Inflammatory macrophage treated with lipopolysaccharide for 1 hour (primary cell): ENCODE results near the gene ATP9A.

Experiments used
- DNase-seq, 2 donors: peaks; one replicate each; pipeline ENCODE4 v3.0.0-alpha.2; 2020 to 2022

ATP9A gene

DNA sequence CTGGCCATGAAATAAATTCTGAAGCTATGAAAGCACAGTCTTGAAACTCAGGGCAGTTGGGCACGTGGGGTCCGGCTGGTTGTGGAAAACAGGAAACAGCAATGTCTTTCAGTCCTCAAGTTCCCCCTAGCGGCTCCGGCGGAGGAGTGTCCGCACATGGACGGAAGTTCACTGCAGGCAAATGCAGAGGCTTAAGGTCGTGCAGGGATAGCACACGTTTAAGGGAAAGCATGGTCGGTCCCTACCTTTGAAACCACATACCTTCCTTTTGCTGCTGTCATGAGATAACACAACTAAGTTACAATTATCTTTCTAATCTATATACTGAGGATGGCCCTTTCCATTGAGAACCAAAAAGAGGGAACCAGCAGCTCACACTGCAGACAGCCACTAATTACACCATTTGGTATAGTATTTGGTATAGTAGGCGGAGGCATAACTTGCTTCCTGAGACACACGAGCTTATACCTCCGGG is 173.1 kb downstream of the ATP9A start:
- DNase-seq, result peak; percentile 77 to 91

DNA sequence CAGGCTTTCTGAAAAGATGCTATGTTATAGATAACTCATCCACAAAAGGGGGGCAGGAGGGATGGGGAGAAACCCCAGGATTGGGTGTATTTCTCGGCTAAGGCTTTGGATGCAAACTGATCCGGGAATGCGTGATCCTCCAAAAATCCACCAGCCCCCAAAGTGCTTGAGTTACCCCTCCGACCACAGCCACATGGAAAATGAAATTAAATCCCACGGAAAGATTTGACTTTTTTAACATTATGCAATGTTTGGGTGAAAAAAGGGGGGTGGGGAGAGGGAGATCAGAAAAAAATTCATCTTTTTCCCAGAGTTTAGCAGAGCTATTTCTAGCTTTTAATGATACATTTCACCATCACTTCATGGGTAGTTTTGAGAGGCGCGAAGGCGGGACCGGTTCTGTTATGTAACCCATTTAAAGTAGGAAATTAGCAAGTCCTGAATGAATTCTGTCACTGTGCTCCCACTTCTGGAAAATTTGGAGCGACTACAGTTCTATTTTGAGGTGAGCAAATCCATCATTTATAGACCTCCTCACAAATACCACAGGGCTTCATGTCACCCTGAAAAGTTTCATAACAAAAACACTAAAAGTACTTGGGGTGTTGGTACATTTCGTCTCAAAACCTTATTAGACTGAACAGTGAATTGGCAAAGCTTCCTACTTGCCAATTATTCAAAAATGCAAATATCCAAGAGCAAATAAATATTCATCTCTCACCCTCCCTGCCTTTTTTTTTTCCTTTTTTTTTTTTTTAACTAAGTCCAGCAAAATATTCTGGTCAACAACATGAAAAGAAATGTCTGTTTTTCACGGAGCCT is 173.7 kb downstream of the ATP9A start:
- DNase-seq, result peak; percentile 4 to 22

DNA sequence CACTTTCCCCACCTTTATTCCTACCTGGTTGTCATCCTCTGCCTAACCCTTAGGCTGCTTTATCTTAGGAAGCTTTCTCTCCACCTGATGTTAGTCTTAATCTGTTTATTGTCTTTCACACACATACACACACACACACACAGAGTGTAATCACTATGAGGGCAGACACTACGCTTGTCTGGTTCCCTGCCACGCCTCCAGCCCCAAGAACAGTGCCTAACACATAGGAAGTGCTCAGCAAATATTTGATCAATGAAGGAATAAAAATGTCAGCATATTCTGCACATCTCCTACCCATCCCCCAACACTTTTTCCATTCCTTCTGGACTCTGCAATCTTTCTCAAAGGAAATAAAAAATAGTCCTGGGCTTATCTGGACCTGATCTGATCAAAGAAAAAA is 174.6 kb downstream of the ATP9A start:
- DNase-seq, result no peak

DNA sequence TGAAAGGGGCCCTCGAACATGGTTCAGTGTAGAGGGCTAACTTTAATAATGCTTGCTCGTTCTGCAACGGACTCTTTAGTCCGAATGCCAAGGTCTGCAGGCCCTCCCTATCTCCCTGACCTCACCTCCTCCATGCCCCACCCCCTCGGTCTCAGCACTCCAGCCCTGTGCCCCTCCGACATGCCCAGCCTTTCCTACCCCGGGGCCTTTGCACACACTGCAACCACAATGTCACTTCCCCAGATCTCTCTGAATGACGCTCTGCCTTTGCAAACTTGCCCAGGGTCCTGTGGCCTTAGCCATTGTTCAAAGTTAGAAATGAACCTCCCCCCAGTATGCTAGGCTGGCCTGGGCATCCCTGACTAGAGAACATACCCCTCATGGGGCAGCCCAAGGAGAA is 175.6 kb downstream of the ATP9A start:
- DNase-seq, result no peak

DNA sequence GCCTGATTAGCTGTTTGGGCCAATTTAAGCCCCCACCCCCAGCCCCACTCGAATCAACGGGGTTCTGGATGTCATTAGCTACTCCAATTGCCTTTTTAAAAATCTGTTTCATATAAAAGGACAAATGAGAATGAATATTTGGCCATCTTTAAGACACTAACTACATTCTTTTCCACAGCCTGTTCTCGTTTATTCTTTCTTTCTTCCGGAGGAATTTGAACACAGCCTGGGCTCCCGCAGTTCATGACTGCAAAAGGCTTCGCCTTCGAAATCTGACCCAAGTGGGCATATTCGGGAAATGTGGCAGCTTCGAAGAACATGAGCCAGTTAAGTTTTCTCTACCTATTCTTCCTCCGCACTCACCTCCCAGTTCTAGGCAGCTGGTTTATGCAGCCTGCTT is 176.3 kb downstream of the ATP9A start:
- DNase-seq, result no peak

DNA sequence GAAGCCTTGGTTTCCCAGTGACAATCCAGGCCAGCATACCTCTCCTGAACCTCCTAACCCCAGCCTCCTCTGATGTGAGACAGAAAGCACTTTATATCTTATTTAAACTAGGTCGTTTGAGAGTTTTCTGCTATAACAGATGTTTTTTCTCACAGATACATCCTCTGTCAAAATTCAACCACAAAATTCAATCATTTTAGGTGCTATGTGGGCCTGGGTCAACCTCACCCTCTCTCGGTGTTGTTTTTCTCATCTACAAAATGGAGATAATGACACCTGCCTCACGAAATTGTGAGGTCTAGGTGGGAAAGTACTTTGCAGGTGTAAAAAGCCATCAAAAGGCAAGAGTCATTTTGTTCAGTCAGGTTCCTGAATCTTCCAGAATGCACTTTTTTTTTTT is 179.4 kb downstream of the ATP9A start:
- no peak for DNase-seq

DNA sequence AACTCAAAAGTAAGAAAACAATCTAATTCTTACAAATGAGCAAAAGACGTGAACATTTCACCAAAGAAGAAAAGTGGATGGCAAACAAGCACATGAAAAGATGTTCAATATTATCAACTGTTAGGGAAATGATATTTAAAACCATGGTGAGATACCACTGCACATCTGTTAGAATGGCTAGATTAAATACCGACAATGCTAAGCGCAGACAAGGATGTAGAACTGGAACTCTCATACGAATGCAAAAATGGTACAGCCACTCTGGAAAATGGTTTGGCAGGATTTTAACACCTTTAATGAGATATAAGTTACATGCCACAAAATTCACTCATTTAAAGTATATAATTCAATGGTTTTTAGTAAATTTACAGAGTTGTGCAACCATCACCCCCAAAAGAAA is 181.0 kb downstream of the ATP9A start:
- DNase-seq, result no peak

DNA sequence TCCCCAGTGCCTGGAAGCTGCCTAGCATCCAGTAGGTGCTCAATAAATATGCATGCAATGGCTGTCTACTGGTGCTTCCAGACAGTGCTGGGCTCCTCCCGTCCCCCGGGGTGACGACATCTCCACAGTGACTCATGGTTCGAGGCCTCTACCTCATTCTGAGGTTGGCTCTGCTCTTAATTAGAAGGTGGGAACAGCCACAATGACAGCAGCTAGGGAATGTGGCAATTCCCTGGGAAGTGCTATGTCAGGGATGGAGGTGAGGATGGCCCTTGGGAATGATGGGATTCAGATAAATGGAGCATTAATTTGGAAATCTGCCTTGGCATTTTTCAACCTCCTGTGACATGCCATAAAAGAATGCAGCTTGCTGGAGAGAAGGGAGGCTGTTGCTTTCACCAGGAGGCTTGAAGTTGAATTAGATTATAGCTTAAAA is 182.2 kb downstream of the ATP9A start:
- no peak for DNase-seq

DNA sequence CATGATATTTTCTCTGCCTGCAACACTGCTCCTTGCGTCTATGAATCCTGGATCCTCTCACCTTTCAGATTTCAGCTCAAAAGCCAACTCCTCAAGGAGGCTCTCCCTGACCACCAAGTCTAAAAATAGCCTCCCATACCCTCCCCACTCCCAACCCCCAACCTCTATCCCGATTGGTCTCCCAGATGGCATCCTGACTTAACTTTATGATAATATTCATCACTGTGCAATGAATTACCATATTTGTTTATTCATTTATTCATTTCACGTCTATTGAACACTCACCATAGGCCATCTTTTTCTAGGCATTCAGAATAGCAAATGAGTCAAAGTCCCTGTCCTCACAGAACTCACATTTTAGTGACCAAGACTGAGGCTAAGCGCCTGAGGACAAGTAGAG is 183.0 kb downstream of the ATP9A start:
- no peak for DNase-seq

DNA sequence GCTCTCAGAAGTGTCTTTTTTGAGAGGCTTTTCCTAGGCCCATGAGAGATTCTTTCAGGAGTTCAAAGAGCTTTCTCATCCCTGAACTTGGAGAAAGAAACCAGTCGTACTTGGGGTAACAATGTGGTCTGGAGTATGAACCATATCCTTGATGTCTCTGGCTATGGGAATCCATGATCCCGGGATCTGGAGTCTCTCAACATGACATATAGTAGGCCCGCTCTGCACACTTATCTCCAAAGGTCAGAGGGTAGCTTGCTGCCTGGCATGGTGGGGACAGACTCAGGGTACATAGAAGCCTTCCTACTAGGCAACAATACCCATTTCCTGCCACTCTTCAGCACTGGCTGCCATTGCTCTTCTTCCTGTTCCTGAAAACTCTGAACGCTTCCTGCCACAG is 183.5 kb downstream of the ATP9A start:
- no peak for DNase-seq

DNA sequence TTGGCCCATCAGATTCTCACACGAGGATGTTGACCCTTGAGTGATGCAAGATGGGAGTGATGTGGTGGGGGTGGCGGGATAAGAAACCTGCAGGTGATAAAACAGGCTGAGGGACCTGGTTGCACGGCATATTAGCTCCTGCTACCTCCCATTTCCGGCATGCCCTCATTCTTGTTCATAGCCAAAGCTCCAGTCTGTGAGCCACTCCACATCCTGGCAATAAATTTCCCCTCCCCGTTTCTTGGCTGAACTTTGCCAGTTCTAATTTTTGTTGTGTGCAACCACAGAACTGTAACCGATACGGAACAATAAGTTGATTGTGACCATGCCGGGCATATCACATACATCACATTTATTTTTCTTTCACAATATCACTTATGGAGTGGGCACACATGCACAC is 184.1 kb downstream of the ATP9A start:
- no peak for DNase-seq

DNA sequence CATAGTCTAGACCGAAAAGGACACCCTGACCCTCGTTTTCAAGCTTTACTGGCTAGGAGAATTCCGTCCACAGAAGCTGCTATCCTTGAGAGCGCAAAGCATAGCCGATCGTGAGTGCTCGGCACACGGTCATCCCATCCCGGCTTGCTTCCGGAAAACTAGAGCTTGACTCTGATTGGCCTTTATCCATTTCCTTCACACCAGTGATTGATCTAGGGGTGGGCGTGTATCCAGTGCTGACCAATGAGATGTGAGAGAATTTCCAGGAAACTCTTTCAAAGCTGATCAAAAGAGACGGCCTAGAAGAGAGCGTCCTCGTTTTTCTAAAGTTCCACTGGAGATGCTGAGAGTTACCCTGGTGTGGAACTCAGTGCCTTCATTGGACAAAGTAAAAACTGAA is 184.7 kb downstream of the ATP9A start:
- DNase-seq, result no peak

DNA sequence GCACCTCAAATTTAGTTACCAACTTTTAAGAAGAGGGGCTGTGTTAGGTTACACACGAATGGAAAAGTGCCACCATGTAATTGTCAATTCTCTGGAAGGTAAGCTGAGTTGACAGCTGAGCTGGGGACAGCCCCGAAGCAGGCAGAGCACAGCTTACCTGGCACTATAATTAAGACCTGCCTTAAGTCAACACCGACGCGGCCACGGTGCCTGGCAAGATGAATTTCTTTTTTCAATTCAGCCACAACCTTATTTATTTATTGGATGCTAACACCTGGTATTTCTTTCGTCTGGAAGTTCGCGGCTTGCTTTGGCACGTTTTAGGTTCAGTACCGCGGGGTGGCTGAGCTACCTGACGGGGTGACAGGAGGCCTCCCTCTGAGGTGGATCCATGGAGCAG is 185.1 kb downstream of the ATP9A start:
- no peak for DNase-seq

DNA sequence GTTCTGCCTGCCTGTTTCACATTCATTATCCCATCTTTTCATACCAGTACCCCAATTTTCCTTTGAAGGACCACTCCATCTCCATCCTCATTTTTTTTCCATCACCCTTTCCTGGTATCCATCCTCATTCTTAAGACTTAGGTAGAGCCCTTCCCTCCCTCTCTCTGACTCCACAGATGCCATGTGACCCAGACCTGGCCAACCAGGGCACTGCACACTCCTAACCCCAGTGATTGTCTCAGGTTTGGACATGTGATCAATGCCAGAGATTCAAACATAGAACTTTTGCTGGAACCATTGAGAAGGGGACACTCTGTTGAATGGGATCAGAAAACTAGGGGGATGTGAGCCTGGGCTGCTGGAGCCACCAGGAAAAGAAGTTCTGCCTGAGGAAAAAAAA is 186.6 kb downstream of the ATP9A start:
- DNase-seq, result no peak

DNA sequence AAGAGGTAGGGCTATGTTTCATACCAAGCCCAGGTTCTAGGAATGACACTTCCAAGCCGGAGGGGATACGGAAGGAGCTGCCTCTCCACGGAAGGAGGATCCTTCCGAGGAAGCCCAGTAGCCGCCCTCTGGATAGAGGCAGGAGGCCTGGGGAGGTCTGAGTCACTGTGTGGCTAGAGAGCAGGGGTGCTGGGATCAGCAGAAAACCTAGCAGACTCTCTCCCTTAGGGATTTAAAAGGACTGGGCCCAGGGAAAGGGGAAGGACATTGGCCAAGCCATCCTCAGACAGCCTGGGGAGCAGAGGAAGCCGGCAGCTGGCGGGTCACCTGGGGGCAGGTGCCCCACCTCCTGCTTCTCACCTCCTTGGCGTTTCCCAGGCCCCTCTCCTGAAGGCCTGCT is 189.1 kb downstream of the ATP9A start:
- no peak for DNase-seq

DNA sequence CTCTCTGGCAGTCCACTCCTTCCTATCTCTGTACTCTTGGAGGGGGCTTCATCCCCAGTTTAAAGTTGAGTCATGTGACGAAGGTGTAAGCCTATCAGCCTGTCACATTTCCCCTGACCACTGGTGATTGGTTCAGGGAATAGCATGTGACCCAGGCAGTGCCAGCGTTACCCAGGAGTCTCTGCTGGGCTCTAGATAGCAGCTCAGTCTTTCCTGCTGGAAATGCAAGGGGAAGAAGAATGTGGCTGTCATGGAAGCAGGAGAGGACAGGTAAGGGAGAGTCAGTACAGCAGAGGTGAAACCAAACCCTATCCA is 190.1 kb downstream of the ATP9A start:
- no peak for DNase-seq

DNA sequence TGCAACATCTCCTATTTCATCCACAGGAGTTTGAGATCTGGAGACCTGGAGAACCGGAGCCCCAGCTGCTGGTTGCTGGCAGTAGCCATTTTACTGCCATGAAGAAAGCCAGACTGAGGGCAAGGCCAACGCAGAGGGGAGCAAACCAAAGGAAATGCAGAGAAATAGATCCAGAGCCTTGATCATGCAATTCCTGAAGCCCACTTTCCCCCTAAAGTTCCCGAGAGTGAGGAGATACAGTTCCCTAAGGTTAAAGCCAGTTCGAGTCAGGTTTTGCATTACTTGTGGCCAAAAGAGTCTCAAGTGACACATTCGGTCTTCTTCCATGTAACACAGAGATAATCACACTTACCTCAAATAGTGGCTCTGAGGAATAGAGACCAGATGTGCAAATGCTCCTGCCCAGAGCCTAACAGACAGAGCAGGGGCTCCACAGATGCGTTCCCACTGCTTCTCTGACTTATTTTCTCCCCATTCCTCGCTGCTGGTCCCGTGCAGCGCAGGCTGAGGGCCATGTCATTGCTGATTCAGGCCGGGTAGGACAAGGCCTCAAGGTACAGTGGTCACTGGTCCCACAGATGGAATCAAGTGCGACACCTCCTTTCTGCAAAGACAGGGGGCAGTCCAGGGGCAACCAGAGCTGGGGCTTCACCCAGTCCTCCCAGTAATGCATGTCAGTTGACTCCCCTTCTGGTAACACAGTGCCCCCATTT is 190.6 kb downstream of the ATP9A start:
- no peak for DNase-seq

DNA sequence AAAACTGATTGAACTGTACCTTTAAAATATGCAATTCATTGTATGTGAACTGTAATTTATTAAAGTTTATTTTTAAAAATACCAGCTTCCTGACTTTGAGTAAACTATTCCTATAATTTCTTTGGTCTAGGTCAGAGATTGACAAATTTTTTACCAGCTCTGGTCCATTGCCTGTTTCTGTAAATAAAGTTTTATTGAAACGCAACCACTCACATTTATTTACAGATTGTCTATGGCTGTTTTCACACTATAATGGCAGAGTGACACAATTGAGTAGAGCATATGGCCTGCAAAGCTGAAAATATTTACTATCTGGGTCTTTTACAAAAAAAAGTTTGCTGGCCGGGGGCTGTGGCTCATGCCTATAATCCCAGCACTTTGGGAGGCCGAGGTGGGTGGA is 192.7 kb downstream of the ATP9A start:
- no peak for DNase-seq

DNA sequence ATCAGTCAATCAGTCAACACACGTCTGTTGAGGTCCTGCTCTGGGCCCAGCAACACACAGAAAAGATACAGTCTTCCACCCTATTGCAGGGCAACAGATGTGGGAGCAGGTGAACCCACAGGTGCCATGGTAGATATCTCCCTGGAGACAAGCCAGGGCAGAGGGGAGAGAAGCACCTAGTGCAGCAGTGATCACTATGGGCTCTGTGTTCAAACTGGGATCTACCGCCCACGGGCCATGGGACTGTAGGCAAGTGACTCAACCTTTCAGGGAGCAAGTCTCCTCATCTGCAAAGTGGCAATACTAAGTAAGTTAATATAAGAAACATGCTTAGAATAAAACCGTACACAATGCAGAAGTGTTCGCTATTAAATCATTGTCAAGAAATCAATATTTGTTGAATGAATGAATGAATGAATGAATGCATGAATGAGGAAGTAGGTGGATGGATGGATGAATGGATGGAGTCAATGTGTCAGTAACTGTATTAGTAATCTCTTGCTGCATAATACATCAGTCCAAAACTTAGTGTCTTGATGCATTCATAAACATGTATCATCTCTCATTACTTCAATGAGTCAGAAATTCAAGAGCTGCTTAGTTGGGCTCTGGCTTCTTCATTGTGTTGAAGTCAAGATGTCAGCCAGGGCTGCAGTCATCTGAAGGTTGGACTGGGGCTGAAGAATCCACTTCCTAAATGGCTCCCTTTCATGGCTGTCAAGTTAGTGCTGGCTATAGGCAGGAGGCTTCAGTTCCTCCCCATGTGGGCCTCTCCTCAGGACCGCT is 193.7 kb downstream of the ATP9A start:
- no peak for DNase-seq

DNA sequence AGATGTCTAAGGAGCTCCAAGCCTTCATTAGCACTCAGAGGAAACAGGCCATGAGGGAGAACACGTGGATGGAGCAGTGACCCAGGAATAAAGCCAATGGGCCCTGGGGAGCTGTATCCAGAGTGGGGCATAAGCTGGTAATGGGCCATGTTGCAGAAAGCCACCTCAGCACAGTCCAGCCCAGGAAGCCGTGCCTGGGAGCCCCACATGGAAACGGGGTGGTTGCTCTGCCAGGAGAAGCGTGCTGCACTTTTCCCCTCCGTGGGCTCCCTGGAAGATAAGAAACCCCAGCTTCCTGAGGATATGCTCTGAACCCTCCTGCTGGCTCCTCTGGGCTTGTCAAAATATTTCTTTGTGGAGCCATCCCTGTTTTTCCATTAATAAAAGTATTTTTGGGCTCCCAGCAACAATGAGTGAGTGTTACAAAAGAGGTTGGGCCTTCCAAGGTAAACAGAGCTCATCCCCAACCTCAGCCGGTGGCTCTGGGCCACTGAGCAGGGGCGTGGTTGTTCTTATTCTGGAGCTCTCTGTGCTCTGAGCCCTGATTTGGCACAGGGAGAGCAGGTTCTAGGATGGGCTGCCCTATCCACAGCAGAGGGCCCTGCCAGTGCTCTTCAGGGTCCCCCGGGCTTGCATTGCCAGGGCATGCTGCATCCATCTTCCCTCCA is 194.5 kb downstream of the ATP9A start:
- no peak for DNase-seq

DNA sequence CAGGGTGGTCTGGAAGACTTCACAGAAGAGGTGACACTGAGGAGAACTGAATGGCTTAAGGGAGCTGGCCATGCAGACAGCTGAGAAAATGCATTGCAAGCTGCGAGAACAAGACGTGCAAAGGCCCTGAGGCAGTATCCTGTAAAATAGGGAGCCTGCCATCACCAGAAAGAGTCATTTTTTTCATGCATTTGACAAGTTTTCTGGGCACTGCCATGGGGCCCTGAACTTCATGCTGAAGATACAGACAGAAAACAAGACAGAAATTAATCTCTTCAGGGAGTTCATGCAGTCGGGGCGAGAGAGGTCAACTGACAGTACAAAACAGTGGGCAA is 196.8 kb downstream of the ATP9A start:
- no peak for DNase-seq

DNA sequence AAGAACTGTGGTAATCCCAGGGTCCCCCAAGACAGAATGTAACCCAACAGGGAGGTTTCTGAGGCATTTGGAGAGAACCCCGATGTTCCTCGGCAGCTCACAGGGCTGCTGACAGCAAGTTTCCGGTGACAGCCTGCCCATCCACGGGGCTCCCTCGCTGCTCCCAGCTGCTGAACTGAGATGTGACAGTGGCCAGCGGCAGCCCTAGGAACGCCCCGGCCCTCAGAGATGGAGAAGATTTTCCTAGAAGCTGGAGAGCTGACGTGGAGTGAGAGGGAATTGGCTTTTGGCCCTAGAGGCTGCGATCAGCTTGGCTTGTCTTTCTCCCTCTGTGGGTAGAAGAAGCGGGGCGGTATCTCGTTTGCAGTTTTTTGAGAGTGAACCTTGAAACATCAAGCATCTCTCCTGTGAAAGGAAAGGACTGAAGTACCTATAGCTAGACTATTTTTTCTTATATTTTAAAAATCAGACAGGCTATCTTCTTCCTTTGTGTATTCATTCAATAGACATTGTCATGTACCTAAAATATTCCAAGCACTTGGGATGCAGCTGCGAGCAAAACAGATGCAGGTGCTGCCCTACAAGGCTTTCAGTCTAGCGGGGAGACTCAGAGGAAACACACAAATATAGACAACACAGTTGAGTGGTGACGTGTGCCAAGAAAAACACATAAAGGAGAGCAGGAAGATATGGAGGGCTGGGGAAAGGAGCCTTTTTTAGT is 197.3 kb downstream of the ATP9A start:
- DNase-seq, result no peak
